Measurements from ENCODE around the gene LRRC53.

LRRC53 gene

DNA sequence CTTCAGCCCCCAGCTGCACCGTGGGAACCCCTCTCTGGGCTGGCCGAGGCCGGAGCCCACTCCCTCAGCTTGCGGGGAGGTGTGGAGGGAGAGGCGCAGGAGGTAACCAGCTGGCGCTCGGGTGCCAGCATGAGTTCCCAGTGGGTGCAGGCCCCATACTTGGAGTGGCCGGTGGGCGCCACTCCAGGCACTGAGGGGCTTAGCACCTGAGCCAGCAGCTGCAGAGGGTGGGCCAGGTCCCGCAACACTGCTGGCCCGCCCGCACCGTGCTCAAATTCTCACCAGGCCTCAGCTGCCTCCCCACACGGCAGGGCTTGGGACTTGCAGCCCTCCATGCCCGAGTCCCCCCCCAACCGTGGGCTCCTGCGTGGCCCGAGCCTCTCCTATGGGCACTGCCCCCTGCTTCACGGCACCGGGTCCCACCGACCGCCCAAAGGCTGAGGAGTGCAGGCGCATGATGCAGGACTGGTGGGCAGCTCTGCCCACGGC is 47.2 kb downstream of the LRRC53 start:
- H3K4me3 ChIP-seq: no peak overlapping the region

GRCh38 chr1:74464037-74464436 is 48.4 kb downstream of the LRRC53 start:
- DNase-seq (ENCODE audit: low spot score): no peak
- Histone ChIP-seq H3K4me3 (no peak overlapping the region), H3K27ac (peak overlapping the region in 1 of 2 donors; percentile 53)
- no peak for TF ChIP-seq CTCF (IDR thresholded peaks at IDR 0.05)

More for the DNA sequence above, 47.2 kb downstream of the LRRC53 start:
- no peak overlapping the region for H3K27ac ChIP-seq
- TF ChIP-seq CTCF (IDR thresholded peaks at IDR 0.05): no peak
- DNase-seq (ENCODE audit: low spot score): no peak

GRCh38 chr1:74463333-74463988 is 49.0 kb downstream of the LRRC53 start:
- H3K4me3 ChIP-seq: no peak overlapping the region
- no peak for TF ChIP-seq CTCF (IDR thresholded peaks at IDR 0.05)
- DNase-seq (ENCODE audit: low spot score): no peak
- peak overlapping the region in 1 of 2 donors; percentile 53 for H3K27ac ChIP-seq

DNA sequence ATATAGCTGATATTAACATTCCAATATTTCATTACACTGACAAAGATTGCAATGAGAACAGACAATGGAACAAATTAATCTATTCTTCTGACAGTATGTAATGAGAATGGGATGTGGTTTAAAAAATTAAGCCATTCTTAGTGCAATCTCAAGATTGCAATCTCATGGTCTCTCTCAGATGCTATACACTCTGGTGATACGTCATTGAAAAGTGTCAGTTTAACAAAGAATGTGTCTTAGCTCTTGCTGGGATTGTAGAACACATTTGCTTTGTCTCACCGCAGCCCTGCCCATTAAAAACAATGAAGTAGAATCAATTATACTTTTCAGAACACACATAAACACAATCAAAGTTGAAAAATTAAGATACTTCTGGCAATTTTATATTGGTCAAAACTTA is 55.2 kb downstream of the LRRC53 start:
- no peak overlapping the region for H3K27ac ChIP-seq
- no peak overlapping the region for H3K4me3 ChIP-seq
- no peak for DNase-seq (ENCODE audit: low spot score)
- TF ChIP-seq CTCF (IDR thresholded peaks at IDR 0.05): no peak

GRCh38 chr1:74455390-74455789 is 57.0 kb downstream of the LRRC53 start:
- Histone ChIP-seq H3K27ac (no peak overlapping the region), H3K4me3 (no peak overlapping the region)
- no peak for DNase-seq (ENCODE audit: low spot score)
- no peak for TF ChIP-seq CTCF (IDR thresholded peaks at IDR 0.05)

- no peak overlapping the region for H3K27ac ChIP-seq
- H3K4me3 ChIP-seq: no peak overlapping the region
- TF ChIP-seq CTCF (IDR thresholded peaks at IDR 0.05): no peak
- DNase-seq (ENCODE audit: low spot score): no peak
Observed at GRCh38 chr1:74453277-74453676, 59.1 kb downstream of the LRRC53 start.

GRCh38 chr1:74452035-74452434 is 60.4 kb downstream of the LRRC53 start:
- no peak overlapping the region for H3K27ac ChIP-seq
- TF ChIP-seq CTCF (IDR thresholded peaks at IDR 0.05): no peak
- no peak overlapping the region for H3K4me3 ChIP-seq
- no peak for DNase-seq (ENCODE audit: low spot score)

Data from coronary artery (tissue), 2 donors.